ENCODE measurements around the gene RIPPLY1.

The RIPPLY1 gene

DNA sequence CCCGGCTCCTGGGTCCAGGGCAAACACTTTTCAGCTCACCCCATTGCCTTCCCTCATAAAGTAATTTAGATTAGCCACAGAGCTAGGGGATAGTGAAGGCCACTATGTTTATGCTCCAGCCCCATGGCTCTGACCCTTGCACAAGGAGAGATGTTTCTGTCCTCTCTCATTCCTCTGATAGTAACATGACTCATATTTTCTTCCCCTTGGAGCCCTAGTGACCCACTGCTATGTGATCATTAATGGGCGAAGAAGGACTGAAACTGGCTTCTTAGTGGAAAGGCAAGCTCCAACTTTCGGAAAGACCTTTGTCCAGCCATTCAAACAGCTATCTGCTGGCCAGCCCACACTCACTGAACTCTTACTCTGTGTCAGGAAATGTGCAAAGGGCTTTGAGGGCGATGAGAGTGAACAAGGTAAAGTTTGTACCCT is 29.4 kb upstream of the RIPPLY1 start:
- TF ChIP-seq, protein P1, sequence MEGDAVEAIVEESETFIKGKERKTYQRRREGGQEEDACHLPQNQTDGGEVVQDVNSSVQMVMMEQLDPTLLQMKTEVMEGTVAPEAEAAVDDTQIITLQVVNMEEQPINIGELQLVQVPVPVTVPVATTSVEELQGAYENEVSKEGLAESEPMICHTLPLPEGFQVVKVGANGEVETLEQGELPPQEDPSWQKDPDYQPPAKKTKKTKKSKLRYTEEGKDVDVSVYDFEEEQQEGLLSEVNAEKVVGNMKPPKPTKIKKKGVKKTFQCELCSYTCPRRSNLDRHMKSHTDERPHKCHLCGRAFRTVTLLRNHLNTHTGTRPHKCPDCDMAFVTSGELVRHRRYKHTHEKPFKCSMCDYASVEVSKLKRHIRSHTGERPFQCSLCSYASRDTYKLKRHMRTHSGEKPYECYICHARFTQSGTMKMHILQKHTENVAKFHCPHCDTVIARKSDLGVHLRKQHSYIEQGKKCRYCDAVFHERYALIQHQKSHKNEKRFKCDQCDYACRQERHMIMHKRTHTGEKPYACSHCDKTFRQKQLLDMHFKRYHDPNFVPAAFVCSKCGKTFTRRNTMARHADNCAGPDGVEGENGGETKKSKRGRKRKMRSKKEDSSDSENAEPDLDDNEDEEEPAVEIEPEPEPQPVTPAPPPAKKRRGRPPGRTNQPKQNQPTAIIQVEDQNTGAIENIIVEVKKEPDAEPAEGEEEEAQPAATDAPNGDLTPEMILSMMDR (IDR thresholded peaks at IDR 0.05; ENCODE audit: low read depth, low read length): no peak
- no peak for DNase-seq (ENCODE audit: extremely low read depth, low read depth)

DNA sequence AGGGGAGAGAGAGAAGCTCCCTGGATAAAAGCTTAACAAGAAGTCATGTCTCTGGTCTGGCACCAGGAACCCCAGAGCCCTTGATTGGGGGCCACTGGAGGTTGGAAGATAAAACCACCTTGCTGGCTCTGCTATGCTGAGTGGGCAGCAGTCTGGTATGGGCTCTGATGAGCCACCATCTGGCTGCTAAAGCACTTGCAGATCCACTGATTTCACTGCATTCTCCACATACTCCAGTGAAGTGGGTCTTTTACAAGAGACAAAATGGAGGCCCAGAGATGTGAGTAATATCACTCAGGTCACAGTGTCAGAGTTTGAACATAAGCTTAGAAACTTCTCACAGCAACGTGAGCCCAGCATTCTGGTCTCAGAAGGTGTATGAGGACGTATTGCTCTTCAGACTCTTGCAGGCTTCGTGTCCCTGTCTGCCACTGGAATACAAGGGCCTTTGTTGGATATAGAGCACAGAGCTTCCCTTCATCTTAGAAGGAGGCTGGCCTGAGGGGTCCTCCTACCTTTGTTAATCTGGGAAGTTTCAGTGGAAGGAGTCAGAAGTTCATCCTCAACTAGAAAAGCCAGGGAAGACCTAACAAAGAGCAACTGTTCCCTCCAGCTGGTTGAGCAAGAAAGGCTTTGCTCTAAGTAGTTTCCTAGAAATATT is 28.8 kb upstream of the RIPPLY1 start:
- no peak for DNase-seq (ENCODE audit: extremely low read depth, low read depth)
- TF ChIP-seq, protein P1 (IDR thresholded peaks at IDR 0.05; ENCODE audit: low read depth, low read length): no peak

DNA sequence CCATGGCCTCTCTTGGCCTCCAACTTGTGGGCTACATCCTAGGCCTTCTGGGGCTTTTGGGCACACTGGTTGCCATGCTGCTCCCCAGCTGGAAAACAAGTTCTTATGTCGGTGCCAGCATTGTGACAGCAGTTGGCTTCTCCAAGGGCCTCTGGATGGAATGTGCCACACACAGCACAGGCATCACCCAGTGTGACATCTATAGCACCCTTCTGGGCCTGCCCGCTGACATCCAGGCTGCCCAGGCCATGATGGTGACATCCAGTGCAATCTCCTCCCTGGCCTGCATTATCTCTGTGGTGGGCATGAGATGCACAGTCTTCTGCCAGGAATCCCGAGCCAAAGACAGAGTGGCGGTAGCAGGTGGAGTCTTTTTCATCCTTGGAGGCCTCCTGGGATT is 25.1 kb upstream of the RIPPLY1 start:
- no peak for DNase-seq (ENCODE audit: extremely low read depth, low read depth)
- TF ChIP-seq, protein P1 (IDR thresholded peaks at IDR 0.05; ENCODE audit: low read depth, low read length): no peak

DNA sequence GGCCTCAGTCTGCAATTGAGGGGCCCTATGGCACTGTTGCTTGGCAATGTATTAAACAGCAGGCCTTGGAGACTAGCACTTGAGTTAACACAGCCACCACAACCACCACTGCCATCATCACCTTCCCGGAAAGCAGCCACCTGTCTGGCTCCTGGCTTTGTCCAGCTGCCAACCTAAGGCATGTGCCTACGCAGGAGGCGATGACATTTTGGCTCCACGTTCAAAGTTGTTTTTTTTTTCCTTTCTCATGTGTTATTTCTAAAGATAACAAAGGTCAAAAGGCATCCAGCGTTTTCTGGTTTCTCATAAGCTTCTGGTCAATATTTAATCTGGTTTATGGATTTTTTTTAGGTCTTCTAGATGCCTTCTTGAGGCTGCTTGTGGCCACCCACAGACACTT is 24.6 kb upstream of the RIPPLY1 start:
- TF ChIP-seq, protein P1 (IDR thresholded peaks at IDR 0.05; ENCODE audit: low read depth, low read length): no peak
- DNase-seq (ENCODE audit: extremely low read depth, low read depth): no peak

DNA sequence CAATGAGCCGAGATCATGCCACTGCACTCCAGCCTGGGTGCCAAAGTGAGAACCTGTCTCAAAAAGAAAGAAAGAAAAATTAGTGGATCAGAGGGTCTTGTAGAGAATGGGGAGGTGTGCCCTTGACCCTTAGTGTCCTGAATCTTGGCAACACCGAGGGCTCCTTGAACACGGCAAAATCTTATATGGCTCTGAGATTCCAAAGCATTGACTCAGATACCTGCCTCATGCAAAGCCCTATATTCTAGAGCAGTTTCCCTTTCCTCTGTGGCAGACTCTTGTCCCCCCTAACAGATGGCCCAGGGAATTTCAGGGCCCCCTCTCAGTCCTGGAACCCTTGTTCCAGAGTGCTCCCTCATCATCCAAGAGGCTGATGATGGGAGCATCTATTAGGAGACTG is 23.9 kb upstream of the RIPPLY1 start:
- TF ChIP-seq, protein P1 (IDR thresholded peaks at IDR 0.05; ENCODE audit: low read depth, low read length): no peak
- DNase-seq (ENCODE audit: extremely low read depth, low read depth): no peak

DNA sequence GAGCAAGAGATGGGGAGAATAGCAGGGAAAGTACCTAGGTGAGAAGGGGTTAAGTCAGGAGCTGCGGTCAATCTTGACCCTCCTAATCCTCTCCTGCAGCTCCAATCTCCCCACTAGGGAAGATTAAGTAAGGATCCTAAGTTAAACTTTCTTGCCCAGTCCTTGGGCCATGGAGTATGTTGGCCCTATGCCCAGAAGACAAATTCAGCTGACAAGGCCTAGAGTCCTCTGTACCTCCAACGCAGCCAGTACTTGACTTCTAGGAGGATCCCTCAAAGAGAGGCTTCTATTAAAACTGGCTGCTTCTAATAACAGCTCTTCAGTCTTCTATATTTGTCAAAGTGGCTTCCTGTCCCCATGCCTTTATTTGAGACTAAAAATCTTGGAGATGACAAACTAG is 18.5 kb upstream of the RIPPLY1 start:
- TF ChIP-seq, protein P1 (IDR thresholded peaks at IDR 0.05; ENCODE audit: low read depth, low read length): no peak
- DNase-seq (ENCODE audit: extremely low read depth, low read depth): no peak

DNA sequence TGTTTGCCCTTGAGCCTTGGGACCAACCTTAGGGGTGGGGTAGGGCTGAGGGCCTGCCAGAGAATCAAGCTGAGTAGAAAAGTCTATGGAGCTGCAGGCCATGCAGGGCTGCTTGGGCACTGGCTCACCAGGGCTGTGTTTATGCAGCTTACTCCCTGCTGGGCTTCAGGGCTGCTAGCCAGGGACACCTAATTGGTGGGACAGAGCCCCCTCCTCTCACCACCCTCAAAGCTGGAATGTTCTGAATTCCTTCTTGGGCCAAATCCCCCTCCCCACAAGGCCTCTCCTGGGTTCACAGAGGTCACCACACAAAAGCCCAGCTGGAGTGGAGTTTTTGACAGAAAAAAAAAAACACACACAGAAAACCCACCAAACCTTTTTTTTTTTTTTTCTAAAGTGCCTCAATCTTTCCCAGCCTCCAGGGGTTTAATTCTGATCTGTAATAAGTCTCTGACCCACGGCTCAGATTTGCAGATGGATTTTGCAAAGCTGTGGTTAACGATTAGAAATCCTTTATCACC is 16.9 kb upstream of the RIPPLY1 start, which contains the start of gene CLDN2:
CLDN2 (plus strand) TSS at position 471 of the 521 bp plus-strand sequence. CDS start 7,827 bp downstream, outside the sequence.
- TF ChIP-seq, protein P1 (IDR thresholded peaks at IDR 0.05; ENCODE audit: low read depth, low read length): no peak
- no peak for DNase-seq (ENCODE audit: extremely low read depth, low read depth)
